NCI-H460 (cell line): ENCODE measurements around the gene RGS6. TPM values are rescaled to one million over a fixed set of nuclear protein-coding genes. Genes with fewer than 3 reads are reported as not detected.

ENCODE experiments used
- DNase-seq: peaks from one replicate; pipeline ENCODE4 v3.0.0-alpha.2; 2016; ENCODE audit warnings: low read depth; ENCODE audit errors: extremely low read depth
- total RNA-seq: library from RNA; depleted of rRNA; stranded (reverse); fragments of >200 nt; shearing (Covaris generic); gene quantifications from 2 replicates; pipeline ENCODE4 v1.2.3, GENCODE V29; 2014

RGS6 gene
- total RNA-seq, 1 experiment from 2014 or later, result 0.02 TPM

DNA sequence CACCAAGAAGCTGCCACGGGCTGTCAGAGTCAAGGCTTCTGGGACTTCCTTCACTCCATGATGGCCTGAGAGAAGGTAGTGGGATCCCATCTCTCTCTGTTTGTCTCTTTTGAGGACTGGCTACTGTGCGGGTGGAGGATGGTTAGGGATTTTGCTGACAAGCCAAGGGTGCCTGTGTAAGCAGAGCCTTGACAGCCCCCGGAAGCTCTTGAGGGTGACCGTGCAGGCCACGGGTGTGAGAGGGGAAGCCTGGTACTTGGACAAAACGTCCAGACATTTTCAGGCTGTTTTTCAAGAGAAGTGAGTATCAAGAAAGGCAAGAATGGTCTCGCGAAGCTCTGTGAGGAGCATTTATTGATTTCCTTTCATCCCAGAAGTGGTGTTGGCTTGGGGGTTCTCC is 609.3 kb downstream of the RGS6 start:
- DNase-seq, result no peak

- DNase-seq, result no peak
Observed at GRCh38 chr14:72543341-72543740, 611.1 kb downstream of the RGS6 start.

DNA sequence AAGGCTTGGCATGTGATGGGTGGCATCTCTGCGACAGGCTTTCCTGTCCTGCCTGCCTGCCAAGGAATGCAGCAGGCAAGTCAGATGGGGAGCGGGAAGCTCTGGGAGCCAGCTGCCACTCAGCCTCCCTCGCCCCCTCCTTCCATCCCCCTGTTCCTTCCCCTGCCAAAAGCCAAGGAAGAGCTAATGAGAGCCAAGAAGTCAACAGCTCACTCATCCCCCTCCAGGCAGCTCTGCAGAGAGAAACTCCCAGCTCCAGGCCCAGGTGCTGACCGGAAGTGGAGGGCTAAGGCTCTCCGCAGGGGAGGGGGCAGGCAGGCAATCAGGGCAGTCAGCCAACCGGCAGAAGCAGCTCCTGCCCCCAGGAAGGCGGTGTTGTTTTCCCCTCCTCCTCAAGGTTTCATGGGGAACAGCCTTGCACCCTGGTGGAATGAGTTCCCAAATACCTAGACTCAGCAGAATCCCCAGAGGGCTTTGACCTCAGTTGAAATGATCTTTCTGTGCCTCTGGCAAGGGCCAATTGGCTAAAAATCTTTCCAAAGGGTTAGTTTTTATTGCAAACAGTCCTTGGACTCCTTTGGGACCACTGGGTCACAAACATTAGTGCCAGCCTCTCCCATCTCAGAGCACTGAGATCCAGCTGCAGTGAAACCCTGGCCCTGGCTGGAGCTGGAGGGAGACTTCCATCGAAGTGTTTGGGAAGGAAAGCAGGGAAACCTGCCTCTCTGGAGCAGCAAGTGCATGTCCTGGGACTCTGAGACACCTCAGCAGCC is 612.6 kb downstream of the RGS6 start:
- no peak for DNase-seq

DNA sequence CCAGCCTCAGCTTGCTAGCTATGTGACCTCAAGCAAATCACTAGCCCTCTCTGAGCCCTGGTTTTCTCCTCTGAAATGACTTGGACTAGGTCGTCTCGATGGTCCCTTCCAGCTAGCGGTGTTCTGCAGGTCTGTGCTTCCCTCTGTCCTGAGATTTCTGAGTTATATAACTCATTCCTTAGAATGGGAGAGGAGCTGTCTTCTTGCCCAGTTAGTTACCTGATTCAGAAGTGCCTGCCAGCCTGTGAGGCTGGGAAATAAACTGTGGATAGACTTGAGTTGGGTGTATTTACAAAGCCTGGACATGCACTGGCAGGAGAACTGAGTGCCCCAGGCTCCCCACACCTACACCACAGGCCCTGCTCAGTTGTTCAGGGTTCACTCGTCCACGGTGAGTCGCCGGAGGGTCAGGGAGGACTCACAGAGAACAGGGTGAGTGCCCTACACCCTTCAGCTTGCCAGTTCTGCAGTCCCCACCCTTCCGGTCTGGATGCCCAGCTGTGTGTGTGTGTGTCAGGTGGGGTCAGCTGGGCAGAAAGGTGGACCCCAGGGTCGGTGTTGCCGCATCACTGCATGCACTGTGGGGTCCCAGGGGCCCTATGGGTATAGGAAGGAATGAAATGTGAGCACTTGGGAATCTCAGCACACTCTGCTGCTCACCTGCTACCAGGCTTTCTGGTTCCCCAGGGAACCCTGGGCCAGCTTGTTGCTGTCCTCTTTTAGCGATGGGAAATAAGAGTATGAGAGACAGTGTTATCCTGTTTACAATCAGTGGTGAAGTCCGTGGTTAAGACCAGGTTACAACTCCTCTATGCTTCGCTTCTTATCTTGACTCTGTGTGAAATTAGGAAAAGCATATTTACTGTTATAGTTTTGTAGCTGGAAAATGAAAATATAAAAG is 613.4 kb downstream of the RGS6 start:
- DNase-seq, result no peak

DNA sequence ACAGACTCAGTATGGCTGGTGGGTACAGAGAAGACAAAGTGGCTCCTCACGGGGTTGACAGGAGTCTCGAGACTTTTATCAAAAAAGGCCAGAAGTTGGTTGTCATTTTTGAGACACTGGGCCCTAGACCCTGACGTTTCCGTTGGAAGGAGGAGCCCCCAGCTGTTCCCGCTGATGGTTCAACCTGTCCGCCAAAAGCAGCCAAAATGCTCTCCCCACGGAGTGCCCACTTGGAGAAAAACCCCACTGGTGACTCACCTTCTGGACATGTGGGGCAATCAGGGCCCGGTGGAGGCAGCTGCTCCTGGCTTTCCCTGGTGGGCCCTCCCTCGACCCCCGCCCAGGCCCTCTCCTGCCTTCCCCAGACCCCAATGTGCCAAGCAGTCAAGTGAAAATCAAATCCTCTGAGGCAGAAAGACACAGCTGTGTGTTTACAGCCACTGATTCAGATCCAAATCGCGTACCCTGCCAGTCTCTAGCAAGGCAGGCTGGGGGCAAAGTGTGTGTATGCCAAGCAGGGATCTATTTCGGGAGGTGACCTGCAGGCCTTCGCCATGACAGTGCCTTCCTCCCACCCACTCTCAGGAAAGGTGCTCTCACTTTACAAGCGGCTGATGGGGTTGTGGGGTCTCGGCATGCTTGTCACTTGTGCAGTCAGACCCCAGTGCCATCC is 614.3 kb downstream of the RGS6 start:
- no peak for DNase-seq

DNA sequence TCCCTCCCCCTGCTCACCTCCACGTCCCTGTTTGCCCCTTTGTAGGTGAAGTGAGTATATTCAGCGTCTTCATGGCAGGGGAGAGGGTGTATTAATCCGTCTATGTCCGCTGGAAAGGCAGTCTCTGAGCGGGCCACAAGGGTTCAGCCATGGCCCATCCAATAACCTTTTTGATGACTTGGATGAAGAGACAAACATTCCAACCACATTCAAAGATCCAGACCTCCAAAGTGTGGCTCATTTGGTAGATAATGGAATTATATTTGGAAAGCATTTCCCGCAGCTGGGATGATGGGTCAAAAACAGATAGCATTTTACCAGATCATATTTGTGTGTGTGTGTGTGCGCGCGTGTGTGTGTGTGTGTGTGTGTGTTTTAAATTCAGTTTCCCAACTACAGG is 615.8 kb downstream of the RGS6 start:
- DNase-seq, result no peak

- DNase-seq, result no peak
Observed at GRCh38 chr14:72549026-72549425, 616.8 kb downstream of the RGS6 start.

GRCh38 chr14:72549854-72550253 is 617.6 kb downstream of the RGS6 start:
- no peak for DNase-seq

- DNase-seq, result no peak
Observed at GRCh38 chr14:72550513-72550912, 618.3 kb downstream of the RGS6 start.

DNA sequence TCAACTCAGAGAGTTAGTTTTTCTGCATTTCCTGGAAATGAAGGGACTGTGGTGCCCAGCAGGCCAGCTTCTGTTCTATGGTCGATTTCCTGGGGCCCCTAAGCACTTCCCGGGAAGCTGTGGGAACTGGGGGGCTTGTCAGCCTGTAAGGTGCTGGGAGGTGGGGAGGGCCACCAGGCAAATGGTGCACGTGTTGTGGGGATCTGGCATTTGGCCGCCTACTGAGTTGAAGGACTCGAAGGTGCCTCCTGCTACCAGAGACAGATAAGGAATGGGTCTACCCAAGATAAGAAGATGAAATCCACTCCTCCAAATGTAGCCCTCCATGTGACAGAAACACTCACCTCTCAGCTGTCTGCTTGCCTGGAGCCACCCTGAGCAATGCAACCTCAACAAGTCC is 620.0 kb downstream of the RGS6 start:
- no peak for DNase-seq

DNA sequence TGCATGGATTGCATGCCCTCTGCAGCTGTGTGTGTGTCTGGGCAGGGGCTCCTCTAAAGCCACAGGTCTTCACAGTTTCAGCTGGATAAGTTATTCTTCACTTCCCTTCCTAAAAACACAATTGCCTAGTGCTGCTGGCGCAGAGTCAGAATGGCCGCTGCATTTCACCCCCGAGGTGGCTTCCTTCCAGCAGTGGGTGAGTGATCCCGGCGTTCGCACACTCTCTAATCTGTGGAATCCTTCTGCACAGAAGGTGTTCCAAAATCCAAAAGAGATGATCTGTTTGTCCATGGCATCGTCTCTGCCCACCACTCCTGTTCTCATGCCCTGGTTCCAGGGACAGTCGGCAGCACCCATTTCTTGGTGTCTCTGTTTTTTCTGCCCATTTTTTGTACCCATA is 620.9 kb downstream of the RGS6 start:
- DNase-seq, result no peak

DNA sequence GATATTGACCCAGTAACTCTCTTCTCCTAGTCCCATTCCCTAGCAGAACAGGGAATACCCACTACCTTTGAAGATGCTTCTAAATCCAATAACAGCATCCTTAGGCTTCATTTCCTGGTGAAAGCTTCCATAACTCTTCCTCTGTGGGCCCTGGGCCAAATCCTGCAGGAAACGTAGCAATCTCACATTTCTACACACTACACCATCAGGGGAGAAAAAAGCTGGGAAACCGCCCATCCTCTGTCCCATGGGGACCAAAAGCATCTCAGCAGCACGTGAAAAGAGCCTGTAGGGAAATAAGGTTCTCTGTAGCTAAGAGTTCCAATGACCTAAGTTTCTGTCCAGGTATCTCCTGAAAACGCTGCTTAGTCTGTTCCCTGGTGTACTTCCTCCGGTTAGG is 621.4 kb downstream of the RGS6 start:
- no peak for DNase-seq

DNA sequence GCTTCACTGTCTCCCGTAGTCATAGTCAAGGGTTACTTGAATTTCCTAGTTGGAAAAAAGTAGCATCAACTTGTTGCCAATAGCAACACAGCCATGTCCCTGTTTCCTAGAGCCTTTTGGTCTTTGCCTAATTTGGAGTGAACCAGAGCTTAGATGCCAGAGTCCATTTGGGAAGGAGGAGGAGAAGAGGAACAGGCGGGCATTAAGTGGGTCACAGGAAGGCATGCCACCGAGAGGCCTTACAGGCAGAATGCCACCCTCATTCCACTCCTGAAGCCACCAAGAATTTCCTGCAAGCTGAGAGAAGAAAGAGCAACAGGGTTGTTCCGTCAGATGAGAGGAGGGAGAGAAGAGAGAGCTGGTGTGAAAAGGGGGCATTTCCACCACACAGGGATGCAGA is 622.2 kb downstream of the RGS6 start:
- no peak for DNase-seq

GRCh38 chr14:72554994-72555608 is 622.9 kb downstream of the RGS6 start:
- no peak for DNase-seq

GRCh38 chr14:72555609-72556000 is 623.4 kb downstream of the RGS6 start:
- no peak for DNase-seq

DNA sequence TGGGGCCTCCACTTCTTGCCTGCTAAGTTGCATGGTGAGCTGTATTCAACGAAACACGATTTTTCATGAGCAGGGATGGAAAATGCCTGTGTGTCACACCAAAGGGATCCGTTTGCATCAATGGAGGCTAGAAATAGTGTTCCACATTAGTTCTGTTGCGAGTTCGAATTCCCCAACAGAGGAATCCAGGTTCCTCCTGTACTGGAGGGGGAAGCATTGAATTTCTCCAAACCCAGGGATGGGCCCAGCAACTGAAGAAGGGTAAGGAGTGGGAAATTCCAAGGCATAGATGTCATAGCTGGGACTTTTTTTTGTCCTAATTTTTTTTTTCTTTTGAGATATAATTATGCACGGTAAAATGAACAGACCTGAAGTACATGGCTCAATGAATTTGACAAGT is 625.4 kb downstream of the RGS6 start:
- no peak for DNase-seq

GRCh38 chr14:72558721-72559120 is 626.5 kb downstream of the RGS6 start:
- no peak for DNase-seq

DNA sequence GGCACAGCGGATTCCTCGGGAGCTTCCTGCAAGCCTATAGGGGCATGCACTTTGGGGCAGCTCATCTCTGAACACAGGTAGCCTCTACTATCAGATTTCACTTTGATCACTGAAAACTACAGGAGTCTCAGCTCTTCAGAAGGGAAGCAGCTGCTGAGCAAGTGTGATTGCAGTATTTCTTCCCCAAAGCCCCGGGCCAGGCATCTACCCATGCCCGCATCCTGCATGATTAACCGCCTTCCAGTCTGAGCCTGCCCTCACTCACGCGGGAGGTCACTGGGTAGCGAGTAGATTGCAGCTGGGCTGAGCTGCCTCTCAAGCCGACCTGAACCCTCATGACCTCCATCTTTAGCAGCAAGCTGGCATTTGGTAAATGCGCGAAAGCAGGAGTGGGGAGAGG is 627.0 kb downstream of the RGS6 start:
- DNase-seq, result no peak

DNA sequence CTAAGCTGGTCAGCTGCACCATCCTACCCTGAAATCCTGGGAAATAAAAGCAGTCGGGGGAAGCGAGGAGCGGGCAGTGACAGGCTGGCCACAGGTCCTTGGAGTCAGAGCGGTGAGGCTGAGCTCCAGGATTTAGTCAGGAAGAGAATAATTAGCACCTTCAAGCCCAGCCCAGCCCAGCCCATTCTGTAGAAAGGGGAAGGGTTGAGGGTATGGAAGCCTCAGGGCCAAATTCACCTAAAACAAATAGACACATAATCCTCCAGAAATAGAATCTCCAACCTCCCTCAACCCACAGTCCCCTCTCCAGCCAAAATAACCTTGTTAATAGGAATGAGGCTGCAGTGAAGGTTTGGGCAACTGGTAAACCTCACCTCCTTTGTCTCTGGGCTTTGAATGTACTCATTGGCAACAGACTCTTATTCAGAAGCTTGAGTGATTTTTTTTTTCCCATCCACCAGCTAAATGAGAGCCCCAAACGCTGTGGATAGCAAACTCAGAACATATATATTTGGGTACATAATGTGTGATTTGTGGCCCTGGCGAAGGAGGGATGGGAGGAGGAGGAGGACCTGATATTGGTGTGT is 627.5 kb downstream of the RGS6 start:
- no peak for DNase-seq

DNA sequence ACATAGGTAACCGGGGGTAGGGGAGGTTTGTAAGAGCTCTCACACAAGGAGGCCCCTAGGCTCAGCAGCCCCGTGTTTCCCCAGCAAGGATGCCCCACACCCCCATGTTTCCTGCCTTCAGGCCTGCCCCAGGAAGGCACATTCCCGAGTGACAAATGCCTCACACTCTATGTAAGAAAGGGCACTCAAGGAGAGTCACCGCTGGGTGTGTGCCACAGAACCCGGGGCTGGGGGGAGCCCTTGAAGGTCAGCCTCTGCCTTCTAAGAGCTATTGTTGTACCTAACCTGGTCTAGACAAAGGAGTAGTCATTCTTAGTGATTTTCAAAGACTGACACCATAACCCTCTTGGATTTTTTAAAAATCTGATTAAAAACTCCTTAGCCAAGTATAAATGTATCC is 628.1 kb downstream of the RGS6 start:
- no peak for DNase-seq
